ENCODE data around the gene RPRD1B. TPM values are rescaled to one million over a fixed set of nuclear protein-coding genes. Genes with fewer than 3 reads are reported as not detected.
"Not testable (repeated sequence)": the region's sequence is repeated elsewhere in the genome, so short reads cannot be mapped to it uniquely, and the experiment has no call there.

The RPRD1B gene
- total RNA-seq, 1 experiment from 2014 or later: 55.1 TPM

DNA sequence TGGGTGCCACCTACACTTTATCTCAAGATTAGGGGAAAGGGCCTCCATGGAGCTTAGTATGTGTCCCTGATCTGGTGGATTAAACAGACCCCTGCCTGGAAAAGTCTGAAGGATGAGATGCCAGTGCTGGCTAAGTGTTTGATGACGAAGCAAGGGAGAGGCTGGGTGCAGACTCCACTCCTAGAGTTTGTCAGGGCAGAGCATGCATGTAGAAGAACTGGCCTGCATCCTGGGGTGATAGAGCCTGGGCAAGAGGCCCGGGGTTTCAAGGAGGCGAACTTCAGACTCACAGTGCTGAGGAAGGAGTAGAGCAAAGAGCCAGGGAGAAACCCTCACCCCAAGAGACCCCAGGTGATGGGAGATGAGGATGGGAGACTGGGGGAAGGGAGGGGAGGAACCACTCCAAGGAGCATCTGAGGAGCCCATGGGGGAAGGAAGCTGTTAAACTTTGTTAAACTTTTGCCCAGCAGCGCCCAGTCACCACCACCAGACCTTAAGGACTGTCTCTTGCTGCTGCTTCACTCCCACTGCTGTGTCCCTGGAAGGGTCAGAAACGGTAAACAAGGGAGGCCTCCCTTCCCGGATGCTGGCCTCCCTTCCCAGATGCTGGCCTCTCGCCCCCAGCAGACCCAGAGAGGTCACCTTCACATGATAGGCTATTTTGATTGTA lies 61.6 kb downstream of the RPRD1B start:
- Histone ChIP-seq H3K27ac (peak overlapping the region; percentile 64), H3K4me1 (replicated peaks; ENCODE audit: insufficient read depth) (peaks cover 24% of the 10 kb centered on the region), H3K9me2 (ENCODE audit: insufficient read depth) (no peaks in the 10 kb centered on the region), H3K79me2 (ENCODE audit: low read depth) (no peaks in the 10 kb centered on the region), H3K9me3 (ENCODE audit: insufficient read depth, low read depth) (peaks cover 1% of the 10 kb centered on the region; the same call in 1 of the 2 replicates), H4K20me1 (ENCODE audit: insufficient read depth) (no peaks in the 10 kb centered on the region), H3K36me3 (ENCODE audit: low read depth) (peaks cover 4% of the 10 kb centered on the region; the same call in 1 of the 2 replicates), H3K4me2 (0 out of 2 replicates have a peak overlapping the region, but pooled peaks have one; percentile 34), H3F3A (ENCODE audit: insufficient read depth, low read depth) (peaks cover 12% of the 10 kb centered on the region), H2AFZ (no peak overlapping the region), H3K4me3 (no peak overlapping the region), H3K27me3 (ENCODE audit: insufficient read depth, low read depth) (no peaks in the 10 kb centered on the region)
- CTCF ChIA-PET: no interaction called here
- TF ChIP-seq, protein P1, sequence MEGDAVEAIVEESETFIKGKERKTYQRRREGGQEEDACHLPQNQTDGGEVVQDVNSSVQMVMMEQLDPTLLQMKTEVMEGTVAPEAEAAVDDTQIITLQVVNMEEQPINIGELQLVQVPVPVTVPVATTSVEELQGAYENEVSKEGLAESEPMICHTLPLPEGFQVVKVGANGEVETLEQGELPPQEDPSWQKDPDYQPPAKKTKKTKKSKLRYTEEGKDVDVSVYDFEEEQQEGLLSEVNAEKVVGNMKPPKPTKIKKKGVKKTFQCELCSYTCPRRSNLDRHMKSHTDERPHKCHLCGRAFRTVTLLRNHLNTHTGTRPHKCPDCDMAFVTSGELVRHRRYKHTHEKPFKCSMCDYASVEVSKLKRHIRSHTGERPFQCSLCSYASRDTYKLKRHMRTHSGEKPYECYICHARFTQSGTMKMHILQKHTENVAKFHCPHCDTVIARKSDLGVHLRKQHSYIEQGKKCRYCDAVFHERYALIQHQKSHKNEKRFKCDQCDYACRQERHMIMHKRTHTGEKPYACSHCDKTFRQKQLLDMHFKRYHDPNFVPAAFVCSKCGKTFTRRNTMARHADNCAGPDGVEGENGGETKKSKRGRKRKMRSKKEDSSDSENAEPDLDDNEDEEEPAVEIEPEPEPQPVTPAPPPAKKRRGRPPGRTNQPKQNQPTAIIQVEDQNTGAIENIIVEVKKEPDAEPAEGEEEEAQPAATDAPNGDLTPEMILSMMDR (conservative IDR thresholded peaks at IDR 0.05): no peak
- no peak for TF ChIP-seq EZH2 (IDR thresholded peaks at IDR 0.05; ENCODE audit: low read depth)
- intact Hi-C loops (cut with micrococcal nuclease; ENCODE audit: unreplicated experiment): no loop called here
- BruUV-seq (replicated peaks): no TSS peak
- POLR2A ChIA-PET (ENCODE audit: unreplicated experiment): no interaction called here
- DNase-seq: no peak

DNA sequence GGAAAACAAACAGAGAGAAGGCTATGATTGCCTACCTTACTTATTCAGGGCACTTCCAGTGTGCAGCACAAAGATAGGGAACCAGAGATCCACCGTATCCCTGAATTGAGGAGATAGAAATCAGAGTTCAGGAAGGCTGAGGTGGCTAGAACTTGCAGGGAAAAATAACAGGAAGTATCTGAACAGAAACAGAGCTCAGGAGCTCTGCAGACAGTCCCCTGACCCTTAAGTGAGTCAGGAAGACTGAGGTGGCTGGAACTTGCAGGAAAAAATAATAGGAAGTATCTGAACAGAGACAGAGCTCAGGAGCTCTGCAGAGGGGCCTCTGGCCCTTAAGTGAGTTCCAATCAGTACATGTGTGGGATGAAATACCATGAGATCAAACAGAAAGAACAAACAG lies 65.4 kb downstream of the RPRD1B start:
- intact Hi-C loops (cut with micrococcal nuclease; ENCODE audit: unreplicated experiment): no loop called here

DNA sequence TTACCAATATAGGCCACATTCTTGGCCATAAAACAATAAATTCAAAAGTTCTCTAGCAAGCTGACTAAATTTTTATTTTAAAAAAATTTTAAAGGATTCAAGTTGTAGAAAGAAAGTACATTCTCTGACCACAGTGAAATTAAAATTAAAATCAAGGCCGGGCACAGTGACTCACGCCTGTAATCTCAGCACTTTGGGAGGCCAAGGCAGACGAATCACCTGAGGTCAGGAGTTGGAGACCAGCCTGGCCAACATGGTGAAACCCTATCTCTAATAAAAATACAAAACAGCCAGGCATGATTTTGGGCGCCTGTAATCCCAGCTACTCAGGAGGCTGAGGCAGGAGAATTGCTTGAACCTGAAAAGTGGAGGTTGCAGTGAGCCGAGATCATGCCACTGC lies 68.7 kb downstream of the RPRD1B start:
- H3K4me2 ChIP-seq; BruUV-seq (replicated peaks); H3K27me3 ChIP-seq (ENCODE audit: insufficient read depth, low read depth); CTCF ChIA-PET; H3K4me3 ChIP-seq; H3K36me3 ChIP-seq (ENCODE audit: low read depth); H3K4me1 ChIP-seq (replicated peaks; ENCODE audit: insufficient read depth); intact Hi-C loops (cut with micrococcal nuclease; ENCODE audit: unreplicated experiment); H2AFZ ChIP-seq; H3K79me2 ChIP-seq (ENCODE audit: low read depth); H3K9me2 ChIP-seq (ENCODE audit: insufficient read depth); POLR2A ChIA-PET (ENCODE audit: unreplicated experiment); H4K20me1 ChIP-seq (ENCODE audit: insufficient read depth); H3K27ac ChIP-seq; H3K9me3 ChIP-seq (ENCODE audit: insufficient read depth, low read depth); DNase-seq; H3F3A ChIP-seq (ENCODE audit: insufficient read depth, low read depth): not testable (repeated sequence)

More for the DNA sequence above, 65.4 kb downstream of the RPRD1B start:
- no peak for DNase-seq
- Histone ChIP-seq H4K20me1 (ENCODE audit: insufficient read depth) (no peaks in the 10 kb centered on the region), H3K9me3 (ENCODE audit: insufficient read depth, low read depth) (peaks cover 8% of the 10 kb centered on the region), H3K79me2 (ENCODE audit: low read depth) (no peaks in the 10 kb centered on the region), H3K4me1 (replicated peaks; ENCODE audit: insufficient read depth) (peaks cover 19% of the 10 kb centered on the region), H3K4me3 (no peak overlapping the region), H3K27me3 (ENCODE audit: insufficient read depth, low read depth) (no peaks in the 10 kb centered on the region), H3K36me3 (ENCODE audit: low read depth) (no peaks in the 10 kb centered on the region), H3K4me2 (no peak overlapping the region), H2AFZ (no peak overlapping the region; the same call in 1 of the 2 replicates), H3K9me2 (ENCODE audit: insufficient read depth) (no peaks in the 10 kb centered on the region), H3K27ac (no peak overlapping the region), H3F3A (ENCODE audit: insufficient read depth, low read depth) (peaks cover 3% of the 10 kb centered on the region; the same call in 1 of the 2 replicates)
- TF ChIP-seq, protein P1 (conservative IDR thresholded peaks at IDR 0.05): no peak
- no peak for TF ChIP-seq EZH2 (IDR thresholded peaks at IDR 0.05; ENCODE audit: low read depth)
- POLR2A ChIA-PET (ENCODE audit: unreplicated experiment): interaction anchor here (0.8 kb wide), 1 partner anchor 735 kb away, joined by 8 read pairs; no protein-coding TSS in a partner anchor
- CTCF ChIA-PET: interaction anchor here (0.7 kb wide), 1 partner anchor 47 kb away, joined by 3 read pairs; no protein-coding TSS in a partner anchor
- BruUV-seq (replicated peaks): no TSS peak

Data from PC-9 (cell line).